Hematopoietic multipotent progenitor cell treated with erythropoietin and hydrocortisone succinate and interleukin-3 and kit ligand, for 17 days (in vitro differentiated cells): Measurements from ENCODE around the gene IMPDH2.

Experiments used
- DNase-seq: peaks from one replicate; pipeline ENCODE4 v3.0.0-alpha.2; 2015; ENCODE audit warnings: low spot score

IMPDH2 gene

DNA sequence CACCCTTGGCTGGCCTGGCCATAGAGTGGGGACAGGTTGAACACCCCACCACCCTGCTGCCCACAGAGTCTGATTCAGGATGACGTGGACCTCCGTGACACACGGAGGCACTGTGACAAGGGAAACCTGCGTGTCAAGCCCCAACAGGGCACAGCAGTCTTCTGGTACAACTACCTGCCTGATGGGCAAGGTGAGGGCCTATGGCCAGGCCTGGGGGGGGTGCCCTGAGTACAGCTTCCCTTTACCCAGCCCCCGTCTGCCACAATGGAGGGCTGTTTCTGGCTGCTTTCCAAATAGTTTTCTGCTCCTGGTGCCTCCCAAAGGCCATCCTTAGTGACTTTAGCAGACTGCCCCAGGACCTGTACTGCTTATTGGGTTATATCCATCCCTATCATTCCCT, 23.2 kb downstream of the IMPDH2 start:
- DNase-seq: no peak

DNA sequence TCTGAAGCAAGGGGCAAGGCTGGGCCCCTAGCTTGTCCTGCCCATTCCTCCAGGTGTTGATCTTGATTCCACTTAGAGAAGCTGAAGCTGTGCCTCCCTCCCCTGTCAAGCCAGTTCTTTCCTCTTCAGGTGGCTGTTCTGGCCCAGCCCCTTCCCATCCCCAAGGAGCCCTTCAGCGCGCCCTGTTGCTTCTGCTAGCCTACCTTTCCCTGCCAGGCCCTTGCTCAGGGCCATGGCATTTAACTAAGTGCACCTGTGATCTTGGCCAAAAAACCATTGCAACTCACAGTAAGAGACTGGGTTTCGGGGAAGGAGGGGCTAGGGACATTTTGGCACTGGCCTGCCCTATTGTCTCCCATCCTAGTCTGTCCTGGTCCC, 23.9 kb downstream of the IMPDH2 start:
- DNase-seq: no peak

DNA sequence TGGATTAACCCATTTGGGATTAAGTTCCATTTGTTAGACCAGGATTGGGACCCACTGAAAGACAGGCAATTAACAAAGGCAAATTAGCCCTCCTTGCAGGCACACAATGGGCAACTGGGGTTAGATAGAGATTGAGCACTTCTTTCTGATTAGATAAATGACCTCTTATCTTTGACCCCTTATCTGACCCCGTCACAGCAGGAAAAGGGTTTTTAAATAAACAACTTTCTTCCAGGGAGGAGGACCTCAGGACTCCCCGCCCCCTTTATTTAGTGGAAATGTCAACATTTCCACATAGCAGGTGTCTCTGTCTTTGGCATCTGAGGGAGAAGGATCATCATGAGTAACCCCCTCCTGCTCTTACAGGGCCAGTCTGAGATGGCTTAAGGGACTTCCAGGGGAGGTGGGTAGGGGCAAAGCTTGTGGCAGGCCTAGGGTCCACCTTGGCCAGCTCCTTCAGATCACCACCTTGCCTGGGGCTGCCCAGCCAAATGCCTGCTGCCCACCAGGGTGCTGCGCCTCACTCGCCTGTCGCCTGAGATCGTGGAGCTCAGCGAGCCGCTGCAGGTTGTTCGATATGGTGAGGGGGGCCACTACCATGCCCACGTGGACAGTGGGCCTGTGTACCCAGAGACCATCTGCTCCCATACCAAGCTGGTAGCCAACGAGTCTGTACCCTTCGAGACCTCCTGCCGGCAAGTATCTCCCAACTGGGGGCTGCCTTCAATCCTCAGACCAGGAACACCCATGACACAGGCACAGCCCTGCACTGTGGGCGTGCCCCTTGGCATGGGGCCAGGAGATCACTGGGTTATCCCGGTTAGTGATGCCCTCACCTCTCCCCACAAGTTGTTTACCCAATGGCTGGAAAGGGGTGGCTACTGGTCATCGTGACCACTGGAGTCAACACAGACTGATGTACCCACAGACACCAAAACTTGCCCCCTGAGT, 24.6 kb downstream of the IMPDH2 start:
- peak; percentile 94 for DNase-seq

DNA sequence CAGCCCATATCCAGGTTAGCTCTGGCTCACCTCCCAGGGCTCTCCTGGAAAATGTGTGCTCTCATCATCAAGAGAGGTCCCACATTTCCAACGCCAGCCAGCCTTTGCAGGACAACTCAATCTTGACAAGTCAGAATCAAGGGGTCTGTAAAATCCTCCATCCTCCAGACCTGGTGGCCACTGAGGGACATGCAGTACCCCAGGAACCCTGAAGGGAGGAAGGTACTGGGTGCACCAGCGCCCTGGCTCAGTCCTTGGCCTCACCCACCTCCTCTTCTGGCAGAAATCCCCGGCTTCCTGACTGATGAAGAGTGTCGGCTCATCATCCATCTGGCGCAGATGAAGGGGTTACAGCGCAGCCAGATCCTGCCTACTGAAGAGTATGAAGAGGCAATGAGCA, 28.0 kb downstream of the IMPDH2 start:
- DNase-seq: no peak

DNA sequence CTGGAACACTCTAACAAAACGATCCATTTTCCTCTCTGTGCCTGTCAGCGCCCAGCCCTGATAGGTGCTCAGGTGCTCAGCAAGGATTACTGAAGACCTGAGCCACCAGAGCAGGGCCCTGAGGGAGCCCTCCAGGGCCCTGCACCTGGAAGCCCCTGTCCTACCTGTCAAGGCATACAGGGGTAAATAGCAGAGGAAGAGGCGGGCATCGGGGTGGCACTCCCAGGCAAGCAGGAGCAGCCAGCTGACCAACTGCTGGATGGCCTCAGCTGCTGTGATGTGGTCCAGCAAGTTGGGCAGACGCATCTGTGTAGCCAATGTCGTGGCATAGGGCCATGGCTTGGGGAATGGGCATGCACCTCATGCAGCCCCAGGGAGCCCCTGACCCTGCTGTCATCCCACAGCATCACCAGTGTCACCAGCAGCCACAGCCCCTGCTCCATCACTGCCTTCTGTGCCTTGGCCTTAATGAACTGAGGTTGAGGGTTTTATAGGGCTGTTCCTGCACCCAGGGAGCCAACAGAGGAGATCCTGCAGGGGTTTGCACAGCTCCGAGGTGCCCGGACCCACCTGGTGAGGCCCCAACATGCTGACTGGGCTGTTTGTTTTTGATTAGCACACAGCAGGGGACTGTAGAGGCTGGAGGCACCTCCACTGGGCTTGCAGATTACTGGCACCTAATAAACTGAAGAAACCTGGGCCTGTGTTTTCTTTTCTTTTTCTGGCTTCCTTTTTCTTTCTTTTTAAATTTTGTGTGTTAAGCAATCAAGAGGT, 29.9 kb downstream of the IMPDH2 start:
- DNase-seq: no peak

DNA sequence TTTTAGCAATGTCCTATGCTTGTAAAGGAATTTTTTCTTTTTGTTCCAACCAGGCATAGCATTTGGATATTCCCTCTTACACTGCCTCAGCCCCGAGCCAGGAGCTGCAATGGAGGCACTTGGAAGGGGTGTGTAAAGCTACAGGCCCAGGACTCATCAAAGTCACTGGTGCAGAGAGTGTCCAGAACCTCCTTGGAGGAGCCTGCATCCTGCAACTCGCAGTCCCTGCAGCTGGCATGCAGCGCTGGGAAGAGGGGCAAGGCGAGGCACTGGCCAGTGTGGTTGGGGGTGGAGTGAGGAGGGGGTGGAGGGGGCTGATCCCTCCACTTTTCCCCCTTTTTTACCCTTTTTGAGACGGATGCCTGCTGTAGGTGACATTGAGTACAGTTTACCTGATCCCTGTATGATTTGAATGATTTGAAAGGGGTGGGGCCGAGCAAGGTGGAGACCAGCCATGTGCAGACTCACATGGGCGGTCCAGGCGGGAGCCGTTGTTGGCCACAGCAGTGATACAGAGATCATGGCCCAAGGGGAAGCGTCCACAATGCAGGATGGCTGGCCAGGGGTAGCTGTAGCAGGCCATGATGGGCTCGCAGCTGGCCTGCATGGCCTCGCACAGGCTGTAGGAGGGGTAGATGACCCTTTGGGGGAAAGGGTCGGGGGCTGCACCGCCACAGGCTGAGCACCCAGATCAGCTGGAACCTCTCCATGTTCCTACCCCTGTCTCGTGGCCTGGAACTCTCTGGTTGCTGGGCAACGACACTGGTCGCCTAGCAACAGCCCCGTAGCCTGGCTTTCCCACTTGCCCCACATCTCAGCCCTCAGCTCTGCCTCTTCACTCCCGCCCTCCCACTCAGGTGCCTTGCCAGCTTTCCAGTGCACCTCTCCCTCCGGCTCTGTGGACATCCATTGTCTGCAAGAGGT, 31.2 kb downstream of the IMPDH2 start:
- no peak for DNase-seq

DNA sequence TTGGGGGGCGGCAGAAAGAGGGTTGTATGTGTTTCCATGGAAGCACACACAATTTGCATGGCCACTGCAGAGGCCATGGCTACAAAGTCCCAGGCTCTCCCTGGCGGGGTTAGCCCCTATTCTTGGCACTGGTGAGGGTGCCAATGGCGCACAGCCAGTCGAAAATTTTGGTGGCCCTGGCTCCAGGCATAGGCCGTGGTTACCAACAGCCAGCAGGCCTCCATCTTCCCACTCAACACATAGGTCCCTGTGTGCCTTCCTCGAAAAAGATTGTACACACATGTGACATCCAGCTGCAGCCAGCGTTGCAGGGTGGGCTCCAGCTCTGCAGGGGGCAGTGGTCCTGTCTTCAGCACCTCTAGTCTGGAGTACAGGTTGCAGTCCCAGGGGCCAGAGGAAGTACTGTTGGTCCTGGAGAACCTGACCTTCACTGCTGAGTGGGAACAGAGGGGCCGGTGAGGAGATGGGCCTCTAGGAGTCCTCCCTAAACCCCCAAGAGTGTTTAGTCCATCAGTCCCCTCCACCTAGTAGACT, 32.0 kb downstream of the IMPDH2 start:
- DNase-seq: no peak

DNA sequence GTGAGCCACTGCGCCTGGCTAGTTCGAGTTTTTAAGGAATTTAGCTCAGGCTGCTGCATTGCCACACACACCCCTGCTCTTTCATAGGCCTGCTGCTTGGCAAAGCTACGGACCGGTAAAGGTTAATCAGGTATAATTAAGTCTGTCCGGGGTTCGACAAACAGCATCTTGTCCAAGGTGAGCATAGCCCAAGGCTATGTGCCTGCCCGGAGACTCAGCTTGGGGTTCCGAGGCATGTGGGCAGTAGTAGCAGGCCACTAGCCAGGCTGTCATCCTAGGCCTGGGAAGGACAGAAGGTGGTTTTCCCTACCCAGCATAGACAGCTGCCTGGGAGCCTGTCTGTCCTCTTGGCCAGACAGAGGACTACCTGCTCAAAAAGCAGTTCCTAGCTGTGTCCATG, 32.6 kb downstream of the IMPDH2 start:
- no peak for DNase-seq

DNA sequence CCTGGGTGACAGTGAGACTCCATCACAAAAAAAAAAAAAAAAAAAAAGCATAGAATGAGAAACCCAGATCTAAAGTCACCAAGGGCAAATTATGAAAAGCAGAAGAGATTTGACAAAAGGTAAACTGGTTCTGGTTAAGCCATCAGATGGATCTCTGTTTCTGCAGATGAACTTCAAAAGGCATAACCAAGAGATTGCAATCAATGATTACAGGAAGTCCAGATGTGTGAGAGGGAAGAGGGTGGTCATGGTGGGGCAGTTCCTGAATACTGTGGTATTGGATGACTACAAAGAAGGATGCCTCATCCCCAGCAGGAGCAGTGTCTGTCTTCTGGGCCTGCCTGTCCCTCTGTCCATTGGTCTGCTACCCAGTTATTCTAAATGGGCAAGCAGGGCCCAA, 35.4 kb downstream of the IMPDH2 start:
- DNase-seq: no peak

DNA sequence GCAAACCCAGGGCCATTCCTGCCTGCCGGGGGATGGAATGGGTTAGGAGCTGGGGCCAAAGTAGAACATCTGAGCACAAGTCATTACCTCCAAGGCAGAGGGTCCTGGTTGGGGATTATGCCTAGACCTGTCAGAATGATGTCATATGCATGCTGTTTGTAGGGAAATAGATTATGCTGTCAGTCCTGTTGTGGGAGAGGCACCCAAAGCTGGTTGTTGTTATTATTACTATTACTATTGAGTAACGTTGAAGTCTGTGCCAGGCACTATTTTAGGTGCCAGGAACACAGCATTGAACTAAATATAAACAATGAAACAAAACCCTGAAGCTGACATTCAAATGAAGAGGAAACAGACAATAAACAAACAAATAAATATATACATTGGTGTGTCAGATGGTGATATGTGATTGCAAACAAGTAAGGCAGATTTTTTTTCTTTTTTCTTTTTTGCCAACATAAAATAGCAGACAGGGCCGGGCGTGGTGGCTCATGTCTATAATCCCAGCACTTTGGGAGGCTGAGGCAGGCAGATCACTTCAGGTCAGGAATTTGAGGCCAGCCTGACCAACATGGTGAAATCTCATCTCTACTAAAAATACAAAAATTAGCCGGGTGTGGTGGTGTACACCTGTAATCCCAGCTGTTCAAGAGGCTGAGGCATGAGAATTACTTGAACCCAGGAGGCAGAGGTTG, 37.2 kb downstream of the IMPDH2 start:
- no peak for DNase-seq

DNA sequence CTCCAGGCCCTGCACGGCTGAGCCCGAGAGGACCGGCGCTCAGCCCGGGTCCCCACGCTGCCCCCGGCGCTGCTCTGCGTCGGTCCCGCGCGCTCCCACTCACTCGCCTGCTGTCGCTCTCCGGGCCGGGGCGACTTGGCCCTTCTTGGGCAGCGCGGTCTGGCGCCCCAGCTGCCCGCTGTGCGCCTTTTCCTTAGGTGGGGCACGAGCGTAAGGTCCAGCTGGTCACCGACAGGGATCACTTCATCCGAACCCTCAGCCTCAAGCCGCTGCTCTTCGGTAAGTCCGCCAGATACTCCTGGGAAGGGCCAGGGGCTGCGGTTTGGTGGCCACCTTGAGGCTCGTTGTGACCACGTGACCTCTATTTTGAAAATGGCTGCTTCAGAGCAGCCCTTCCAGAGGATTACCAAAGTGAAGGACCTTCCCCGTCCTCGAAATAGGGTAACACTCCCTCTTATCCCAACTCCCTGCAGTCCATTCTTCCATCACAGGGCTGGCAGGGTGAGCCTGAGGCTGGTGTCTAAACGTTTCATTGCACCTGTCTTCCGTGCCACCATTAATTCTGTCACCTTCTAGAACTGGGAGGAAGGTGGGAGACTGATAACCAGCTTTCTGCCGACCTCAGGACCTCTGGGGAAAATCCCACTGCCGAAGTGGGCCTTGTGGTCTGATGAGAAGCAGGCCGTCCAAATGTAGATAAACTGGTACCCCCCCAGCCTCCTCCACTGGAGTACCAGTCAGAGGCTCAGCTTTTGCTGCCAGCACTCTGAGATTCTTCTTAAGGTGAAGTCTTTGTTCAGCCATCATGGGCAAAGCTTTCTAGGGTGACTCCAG, 38.3 kb downstream of the IMPDH2 start:
- DNase-seq: peak; percentile 66

DNA sequence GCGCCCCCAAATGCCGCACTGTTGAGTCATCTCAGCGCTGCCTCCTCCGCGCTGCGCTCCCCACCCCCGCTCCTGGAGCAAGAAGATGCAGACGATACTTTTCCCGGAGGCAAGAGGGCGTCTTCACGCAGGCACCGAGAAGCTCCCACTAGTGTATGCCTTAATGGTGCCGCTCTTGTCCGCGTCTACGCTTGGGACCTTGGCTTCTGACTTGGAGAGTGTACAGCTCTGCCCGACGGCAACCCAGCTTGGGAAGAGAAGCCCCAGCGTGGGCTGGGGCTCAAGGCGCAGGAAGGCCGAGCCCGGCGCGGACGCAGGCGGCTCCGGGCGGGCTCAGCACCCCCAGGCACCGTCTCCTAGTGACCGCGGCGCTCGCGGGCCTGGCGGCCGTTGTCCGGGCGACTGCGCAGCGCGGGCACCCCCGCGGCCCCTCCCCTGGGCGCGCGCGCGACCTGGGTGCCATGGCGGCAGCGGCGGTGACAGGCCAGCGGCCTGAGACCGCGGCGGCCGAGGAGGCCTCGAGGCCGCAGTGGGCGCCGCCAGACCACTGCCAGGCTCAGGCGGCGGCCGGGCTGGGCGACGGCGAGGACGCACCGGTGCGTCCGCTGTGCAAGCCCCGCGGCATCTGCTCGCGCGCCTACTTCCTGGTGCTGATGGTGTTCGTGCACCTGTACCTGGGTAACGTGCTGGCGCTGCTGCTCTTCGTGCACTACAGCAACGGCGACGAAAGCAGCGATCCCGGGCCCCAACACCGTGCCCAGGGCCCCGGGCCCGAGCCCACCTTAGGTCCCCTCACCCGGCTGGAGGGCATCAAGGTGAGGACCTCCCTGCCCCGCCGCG, 39.2 kb downstream of the IMPDH2 start, which contains the start of gene P4HTM:
TSS of gene P4HTM (plus strand) at position 446 of the 840 bp plus-strand sequence. CDS start at position 462, 16 bp downstream.
- DNase-seq: peak; percentile 91

DNA sequence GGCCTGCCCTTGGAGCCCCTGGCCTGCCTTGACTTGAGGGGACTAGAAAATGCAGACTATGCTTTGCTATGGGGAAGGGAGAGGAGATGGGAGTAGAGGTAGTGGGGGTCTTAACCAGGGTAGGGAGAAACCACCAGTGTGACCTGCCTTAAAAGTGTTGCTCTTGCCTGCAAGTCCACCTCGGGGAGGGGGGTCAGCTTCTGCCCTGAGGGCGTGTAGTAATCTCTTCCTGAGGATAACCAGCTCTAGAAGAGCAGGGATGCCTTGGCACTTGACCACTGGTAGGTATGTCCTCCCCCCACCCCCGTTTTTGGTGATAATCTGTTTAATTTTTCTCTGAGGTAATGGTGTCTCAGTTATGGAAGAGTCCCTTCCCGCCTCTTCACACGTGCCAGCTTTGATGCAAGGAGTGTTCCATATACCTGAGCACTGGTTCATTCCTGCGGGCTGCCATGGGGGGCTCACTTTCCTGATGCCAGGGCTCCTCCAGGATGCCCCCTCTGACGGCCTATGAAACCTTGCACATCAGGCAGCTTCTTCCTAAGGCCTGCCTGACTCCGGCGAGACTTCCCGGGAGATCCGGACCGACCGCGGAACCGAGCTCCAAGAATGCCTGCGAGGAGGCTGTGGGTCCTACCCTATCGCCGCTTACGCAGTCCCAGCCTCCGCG, 39.9 kb downstream of the IMPDH2 start:
- DNase-seq: no peak

DNA sequence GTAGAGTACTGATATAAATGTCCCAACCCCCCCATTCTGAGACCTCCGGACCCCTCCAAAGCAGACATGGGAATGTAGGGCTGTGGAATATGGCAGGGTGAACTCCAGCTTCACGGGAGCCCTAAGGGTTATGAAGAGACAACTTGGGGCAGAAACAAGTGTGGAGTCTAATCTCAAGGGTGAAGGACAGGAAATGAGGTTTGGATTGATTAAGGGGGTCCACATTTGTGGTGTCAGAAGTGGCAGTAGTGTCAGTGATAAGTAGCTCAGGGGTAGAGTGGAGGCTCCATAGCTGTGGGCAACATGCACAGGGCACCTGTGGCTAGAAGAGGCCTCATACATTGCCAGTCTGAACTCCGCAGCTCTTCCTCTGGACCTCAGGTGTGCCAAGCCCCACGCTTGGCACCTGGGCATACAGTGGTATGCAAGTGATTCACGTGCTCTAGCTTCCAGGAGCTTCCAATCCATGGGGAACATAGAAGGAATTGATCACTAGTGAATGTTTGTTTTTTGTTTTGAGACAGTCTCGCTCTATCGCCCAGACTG, 43.3 kb downstream of the IMPDH2 start:
- no peak for DNase-seq

DNA sequence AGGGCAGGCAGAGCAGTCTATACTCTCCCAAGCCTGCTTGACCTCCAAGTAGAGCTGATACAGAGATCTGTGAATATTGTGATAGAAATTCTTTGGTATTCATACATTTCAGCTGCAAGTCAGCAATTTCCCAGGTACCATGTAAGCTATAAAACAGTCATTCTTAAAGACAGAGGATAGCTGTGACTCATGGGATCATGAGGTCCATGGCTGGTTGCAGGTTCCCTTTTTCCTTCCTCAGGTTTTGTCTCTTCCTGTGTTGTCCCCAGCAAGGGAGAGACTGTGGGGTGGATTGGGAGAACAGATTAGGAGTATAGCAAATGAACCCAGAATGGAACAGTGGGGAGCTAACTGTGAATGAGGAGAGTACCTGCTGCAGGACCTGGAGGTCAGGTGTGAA, 44.5 kb downstream of the IMPDH2 start:
- no peak for DNase-seq

DNA sequence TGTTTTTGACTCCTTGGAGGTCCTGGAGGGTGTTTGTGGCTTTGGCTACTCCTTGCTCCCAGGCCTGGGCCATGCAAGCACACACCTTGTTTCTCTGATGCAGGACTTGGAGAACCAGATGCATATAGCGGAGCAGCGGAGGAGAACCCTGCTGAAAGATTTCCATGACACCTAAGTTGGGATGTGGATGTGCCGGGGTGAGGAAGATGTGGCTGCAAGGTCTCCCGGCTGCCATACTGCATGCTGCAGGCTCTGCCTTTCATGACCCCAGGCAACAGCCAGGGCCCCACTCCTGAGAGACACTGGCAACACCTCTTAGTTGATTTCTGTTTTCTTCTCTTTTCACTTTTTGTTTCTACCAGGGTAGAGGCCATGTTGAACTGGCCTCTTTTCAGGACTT, 46.1 kb downstream of the IMPDH2 start:
- no peak for DNase-seq

DNA sequence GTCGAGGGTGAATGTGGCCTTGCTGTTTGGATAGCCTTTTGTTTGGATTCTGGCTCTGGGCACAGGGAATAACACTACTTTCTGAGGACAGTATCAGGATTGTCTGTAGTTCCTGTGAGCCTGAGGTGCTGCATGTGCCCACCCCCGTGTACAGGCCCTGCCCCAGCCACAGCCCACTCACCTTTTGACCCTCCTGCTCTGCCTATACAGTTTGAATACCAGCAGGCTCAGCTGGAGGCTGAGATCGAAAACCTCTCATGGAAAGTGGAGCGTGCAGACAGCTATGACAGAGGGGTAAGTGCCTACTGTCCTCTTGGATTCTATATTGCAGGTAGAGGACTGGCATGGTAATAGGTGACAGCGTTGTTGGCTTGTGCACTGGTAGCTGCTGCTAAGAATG, 46.5 kb downstream of the IMPDH2 start:
- DNase-seq: no peak

DNA sequence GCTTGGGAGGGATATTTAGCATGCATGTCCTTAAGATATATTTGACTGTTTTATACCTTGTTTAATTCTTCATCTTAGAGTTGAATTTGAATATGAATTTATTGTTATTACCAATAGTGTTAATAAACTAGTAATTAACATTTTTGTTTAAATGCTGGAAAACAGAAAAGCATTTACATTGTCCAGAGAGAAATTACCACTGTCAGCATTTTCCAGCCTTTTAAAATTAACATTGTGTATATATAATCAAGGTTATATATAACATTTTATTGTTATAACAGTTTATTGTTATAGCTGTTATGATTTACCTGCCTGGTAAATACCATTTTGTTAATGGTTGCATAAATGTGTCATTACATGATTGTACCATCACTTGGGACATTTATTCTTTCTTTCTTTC, 47.2 kb downstream of the IMPDH2 start:
- DNase-seq: no peak
